ENCODE measurements around the gene ATP8B2.

- no peak for TF ChIP-seq CTCF (IDR thresholded peaks at IDR 0.05; ENCODE audit: low read depth, low read length)
- no peak for TF ChIP-seq EZH2phosphoT487 (IDR thresholded peaks at IDR 0.05; ENCODE audit: low read depth)
These were observed 3.2 kb downstream of the ATP8B2 start for GRCh38 chr1:154328318-154329151.

All from OCI-LY3 (cell line).